Measurements from ENCODE around the gene FIGNL1.

Gene FIGNL1, protein sequence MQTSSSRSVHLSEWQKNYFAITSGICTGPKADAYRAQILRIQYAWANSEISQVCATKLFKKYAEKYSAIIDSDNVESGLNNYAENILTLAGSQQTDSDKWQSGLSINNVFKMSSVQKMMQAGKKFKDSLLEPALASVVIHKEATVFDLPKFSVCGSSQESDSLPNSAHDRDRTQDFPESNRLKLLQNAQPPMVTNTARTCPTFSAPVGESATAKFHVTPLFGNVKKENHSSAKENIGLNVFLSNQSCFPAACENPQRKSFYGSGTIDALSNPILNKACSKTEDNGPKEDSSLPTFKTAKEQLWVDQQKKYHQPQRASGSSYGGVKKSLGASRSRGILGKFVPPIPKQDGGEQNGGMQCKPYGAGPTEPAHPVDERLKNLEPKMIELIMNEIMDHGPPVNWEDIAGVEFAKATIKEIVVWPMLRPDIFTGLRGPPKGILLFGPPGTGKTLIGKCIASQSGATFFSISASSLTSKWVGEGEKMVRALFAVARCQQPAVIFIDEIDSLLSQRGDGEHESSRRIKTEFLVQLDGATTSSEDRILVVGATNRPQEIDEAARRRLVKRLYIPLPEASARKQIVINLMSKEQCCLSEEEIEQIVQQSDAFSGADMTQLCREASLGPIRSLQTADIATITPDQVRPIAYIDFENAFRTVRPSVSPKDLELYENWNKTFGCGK

GRCh38 chr7:50449881-50450589, at the start of gene FIGNL1:
Gene FIGNL1, minus strand, starts transcription at chr7:50450350. Its CDS starts 3,063 bp downstream, at chr7:50447287.
- DNase-seq = peak; percentile 76

DNA sequence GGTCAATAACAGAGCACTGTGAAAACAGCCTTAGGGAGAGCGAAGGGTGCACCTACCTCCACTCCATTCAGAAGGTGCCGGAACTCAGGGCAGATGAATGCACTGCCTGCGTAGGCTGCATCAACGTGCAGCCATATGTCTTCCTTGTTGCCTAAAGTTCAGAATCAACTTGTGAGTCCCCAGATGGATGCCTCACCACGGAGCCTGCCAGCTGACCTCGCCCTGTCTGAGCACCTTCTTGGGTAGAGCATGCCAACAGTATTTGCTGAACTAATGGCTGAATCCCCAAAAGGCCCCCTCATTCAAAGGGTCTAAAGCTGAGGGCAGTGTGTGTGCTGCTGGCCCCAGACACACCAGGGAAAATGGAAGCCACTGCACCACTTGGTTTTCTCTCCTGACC, 48.9 kb upstream of the FIGNL1 start:
- no peak for DNase-seq

GRCh38 chr7:50497968-50498367, 47.8 kb upstream of the FIGNL1 start:
- DNase-seq = no peak

- DNase-seq = peak; percentile 22
Observed at GRCh38 chr7:50497068-50497642, 47.0 kb upstream of the FIGNL1 start.

- no peak for DNase-seq
Observed at GRCh38 chr7:50496569-50496968, 46.4 kb upstream of the FIGNL1 start.

GRCh38 chr7:50495746-50496145, 45.6 kb upstream of the FIGNL1 start:
- DNase-seq = no peak

GRCh38 chr7:50492770-50493519, 42.8 kb upstream of the FIGNL1 start:
- no peak for DNase-seq

GRCh38 chr7:50491943-50492342, 41.8 kb upstream of the FIGNL1 start:
- no peak for DNase-seq

DNA sequence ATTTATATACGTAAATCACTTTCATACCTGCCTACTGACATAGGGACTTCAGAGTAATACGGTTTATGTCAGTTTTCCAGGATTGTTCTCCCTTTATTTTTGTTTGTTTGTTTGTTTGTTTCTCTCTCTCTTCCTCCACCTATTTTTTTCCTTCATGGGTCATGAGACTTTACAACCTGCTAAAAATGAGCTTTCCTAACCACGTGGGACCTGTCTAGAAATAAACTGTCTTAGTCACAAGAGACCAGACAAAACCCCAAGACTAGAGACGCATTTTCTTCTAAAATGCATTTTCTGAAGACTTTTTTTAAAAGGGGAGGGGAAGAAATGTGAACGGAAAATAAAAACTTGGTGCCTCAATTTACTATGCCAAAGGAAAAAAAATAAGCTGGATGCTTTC, 41.1 kb upstream of the FIGNL1 start:
- no peak for DNase-seq

DNA sequence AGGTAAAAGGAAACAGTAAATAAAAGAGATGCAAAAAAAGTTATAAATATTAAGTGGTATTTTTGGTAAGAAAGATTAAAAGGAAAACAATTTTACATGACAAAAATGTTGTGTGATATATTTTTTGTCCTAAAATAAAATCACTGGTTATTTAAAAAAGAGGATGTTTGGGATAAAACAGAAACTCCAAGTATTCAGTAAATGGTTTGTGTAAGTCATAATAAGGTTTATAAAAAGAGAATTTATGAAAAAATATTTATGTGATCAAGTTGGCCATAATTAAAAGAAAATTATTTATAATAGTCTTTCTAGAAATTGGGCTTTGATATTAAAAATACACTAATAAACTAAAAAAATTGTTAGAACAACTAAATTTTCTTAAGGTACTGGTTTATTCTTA, 38.2 kb upstream of the FIGNL1 start:
- DNase-seq = no peak

DNA sequence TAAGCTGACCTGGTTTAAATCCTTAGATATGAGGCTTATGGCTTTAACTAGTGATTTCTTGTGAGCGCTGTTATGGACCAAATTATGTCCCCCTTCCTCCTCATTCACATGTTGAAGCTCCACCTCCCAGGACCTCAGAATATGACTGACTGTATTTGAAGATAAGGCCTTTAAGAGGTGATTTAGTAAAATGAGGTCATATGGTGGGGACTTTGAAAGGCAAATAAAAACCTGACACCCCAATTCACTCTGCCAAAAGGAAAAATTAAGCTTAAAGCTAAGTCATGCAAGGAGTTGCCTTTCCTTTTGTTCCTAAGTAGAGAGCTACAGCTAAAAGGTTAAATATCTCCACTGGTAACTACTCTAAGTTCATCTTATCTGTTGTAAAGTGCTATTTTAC, 36.4 kb upstream of the FIGNL1 start:
- no peak for DNase-seq

DNA sequence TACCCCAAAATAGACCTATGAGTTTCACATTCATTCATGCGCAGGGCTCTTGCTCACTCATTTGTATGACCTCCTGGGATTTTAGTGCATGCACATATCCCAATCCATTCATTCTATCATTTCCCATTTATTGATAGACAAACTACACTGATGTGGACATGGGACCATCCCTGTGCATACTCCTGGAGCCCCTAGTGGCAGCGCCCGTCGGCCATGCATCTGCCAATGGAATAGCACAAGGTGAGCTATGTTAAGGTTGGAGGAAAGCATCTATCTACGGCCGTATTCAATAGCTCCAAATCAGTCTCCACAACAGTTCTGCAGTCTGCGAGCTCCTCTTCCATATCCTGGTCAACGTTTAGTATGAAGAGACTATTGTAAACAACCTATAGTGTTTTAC, 31.7 kb upstream of the FIGNL1 start:
- no peak for DNase-seq

DNA sequence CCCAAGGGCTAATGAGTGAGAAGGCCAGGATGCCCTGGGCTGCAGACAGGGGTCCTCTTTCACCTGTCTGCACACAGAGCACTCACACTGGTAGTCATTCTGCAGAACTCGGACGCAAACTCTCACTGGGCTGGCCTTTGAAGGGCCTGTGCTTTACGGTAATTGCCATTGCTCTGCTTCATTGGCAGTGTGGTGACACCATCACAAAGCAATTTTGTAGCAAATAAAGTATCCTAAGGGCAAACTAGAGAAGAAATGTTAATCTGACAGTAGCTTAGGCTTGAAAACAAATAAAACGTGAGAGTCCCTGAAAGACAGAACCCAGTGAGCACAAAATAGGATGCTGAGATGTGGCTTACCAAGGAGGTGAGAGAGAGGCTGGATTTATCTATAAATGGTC, 30.6 kb upstream of the FIGNL1 start:
- DNase-seq = no peak

DNA sequence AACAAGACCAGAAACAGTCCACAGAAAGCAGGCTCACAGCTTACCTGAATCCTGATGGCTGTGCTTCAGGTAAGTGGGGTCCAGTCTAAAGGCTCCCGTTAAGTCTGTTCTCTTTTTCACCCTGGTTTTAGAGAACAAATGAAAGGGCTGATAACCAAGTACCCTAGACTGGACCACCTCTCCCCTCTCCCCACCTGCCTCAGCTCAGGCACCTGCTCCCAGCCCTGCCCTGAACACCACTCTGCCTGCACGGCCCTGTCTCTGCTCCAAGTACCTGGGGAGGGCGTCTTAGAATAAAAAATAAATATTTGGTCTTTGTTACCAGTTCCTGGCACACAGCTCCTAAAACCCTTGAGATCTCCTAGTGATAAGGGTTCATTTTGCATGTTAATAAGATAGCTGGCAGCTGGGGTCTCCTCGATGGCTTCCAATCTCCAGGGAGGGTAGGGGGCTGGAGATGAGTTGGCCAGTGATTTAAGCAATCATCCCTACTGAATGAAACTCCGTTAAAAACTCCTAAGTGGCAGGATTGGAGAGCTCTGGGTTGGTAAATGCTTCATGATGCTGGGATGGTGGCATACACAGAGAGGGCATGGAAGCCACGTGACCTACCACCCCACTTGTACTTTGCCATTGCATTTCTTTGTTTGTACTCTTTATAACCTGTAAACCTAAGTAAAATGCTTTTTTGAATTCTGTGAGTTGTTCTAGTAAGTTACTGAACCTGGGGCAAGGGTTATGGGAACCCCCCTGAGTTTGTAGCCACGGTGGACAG, 29.8 kb upstream of the FIGNL1 start:
- no peak for DNase-seq

DNA sequence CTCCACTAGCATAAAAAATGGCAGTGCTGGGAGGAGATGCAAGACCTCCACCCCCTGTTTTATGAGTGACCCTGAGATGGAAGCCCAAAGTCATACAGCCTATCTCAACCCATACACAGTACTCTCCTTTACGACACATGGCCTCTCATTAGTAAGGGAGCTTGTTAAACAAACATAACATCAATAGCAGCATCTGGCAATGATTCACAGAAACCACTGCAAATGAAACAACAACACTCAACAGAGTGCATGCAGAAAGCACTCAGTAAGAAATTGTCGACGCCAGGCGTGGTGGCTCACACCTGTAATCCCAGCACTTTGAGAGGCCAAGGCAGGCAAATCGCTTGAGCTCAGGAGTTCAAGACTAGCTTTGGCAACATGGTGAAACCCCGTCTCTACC, 27.5 kb upstream of the FIGNL1 start:
- DNase-seq = no peak

DNA sequence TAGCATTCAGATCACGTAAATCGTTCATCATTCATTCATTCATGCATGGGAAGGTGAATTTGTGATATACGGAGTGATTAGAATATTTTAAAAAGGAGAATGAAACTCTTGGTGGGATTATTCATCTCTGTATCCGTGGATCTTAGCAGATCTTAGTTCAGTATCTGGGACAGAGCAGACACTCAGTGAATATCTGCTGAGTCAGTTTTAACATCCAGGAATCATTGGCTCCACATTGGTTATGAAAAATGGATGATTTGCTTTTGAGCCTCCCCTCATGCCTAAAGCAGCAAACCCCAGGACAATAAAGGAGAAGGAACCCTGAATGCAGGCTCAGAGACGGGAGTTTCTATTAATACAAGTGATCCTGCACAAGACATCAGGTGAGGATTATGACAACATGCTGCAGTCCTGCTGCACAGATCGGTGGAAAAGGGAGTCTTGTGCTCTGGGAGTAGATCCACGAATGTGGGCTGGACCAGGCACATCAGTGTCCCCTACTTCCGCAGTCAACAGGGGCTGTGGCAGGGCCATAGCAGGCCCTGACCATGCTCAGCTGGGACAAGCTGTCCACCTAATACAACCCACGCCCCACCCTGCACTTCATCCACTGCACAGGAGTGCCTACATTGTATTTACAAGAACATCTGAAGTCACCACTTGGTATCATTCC, 26.9 kb upstream of the FIGNL1 start:
- no peak for DNase-seq

GRCh38 chr7:50475340-50475739, 25.2 kb upstream of the FIGNL1 start:
- DNase-seq = no peak

GRCh38 chr7:50474382-50475160, 24.4 kb upstream of the FIGNL1 start:
- DNase-seq = no peak

GRCh38 chr7:50473531-50473930, 23.4 kb upstream of the FIGNL1 start:
- DNase-seq = no peak

DNA sequence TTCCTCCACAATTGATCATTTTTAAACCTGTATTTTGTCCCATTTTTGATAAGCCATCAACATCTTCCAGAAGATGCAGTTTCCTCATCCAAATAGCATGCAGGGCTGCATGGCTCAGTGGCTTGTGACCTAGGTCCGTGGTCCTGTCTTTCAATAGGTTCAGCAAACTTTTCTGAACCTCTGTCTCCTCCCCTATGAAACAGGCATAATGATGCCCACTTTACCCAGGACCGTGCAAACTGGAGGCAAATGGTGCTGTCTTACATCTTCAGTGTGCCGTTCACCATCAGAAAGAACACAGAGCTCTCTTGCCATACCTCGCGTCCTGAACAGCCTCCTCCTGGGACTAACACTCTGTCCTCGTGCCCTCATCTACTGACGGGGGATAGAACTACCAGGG, 22.3 kb upstream of the FIGNL1 start:
- no peak for DNase-seq

DNA sequence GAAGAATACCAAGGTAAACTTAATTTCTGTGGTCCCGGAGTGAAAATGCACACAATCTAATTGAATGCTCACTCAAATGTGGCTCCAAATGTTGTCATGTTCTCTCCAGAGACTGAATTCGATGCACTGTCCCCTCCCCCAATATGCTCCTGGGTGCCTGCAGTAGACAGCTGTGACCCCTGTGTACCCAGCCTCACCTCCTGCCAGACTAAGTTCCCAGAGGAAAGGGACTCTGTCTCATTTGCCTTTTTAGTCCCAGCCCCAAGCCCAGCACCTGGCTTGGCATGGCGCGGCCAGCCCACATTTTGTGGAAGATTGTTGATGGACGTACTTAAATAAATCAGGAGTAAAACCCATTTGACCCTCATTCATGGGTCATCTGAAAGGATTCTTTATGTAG, 21.8 kb upstream of the FIGNL1 start:
- DNase-seq = no peak

Measured in EL (cell line).